ENCODE data around the gene LAMA2. TPM values are rescaled to one million over a fixed set of nuclear protein-coding genes. Genes with fewer than 3 reads are reported as not detected.

The LAMA2 gene
- total RNA-seq, 1 experiment from 2014 or later: 0.02 TPM

DNA sequence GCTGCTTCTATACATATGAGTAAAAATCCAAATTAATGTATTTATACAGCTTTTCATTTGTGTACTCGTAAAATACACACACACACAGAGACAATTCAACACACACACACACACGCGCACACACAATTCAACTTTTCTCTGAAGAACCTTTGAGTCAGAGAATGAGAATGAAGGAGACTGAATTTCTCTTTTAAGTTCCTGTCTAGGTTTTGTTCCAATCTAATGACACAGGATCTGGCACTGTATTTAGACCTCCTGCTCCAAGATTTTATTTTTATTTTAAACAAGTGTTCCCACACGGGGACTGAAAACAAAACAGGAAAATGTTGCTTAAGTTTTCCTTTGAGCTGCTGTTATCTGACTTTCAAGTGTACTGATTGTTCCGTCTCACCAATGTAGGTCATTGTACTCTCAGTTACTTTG, 250.8 kb downstream of the LAMA2 start:
- intact Hi-C loops (cut with micrococcal nuclease; ENCODE audit: unreplicated experiment): loop anchor here (1.0 kb wide), 1 partner anchor 119 kb away; no protein-coding TSS in a partner anchor
- ChIA-PET CTCF (no interaction called here), POLR2A (no interaction called here)
- Mint-ChIP-seq H3K36me3 (ENCODE audit: insufficient read depth, unreplicated experiment) (no peaks in the 10 kb centered on the region), H3K4me1 (ENCODE audit: low read depth, unreplicated experiment) (no peaks in the 10 kb centered on the region), H3K27me3 (ENCODE audit: insufficient read depth, unreplicated experiment) (peaks cover 3% of the 10 kb centered on the region), H3K27ac (ENCODE audit: unreplicated experiment) (no peak overlapping the region), H3K9me3 (ENCODE audit: unreplicated experiment) (no peaks in the 10 kb centered on the region), H3K4me3 (ENCODE audit: unreplicated experiment) (no peak overlapping the region)
- H3K9me3 ChIP-seq: no peaks in the 10 kb centered on the region
- no TSS peak for BruUV-seq (replicated peaks)
- H3K27me3 ChIP-seq (replicated peaks; ENCODE audit: control insufficient read depth, insufficient read depth, low read length): no peaks in the 10 kb centered on the region; the same call in 1 of the 2 replicates
- no peak overlapping the region for H3K4me3 ChIP-seq (ENCODE audit: low read depth, low read length)
- no peaks in the 10 kb centered on the region for H3K4me1 ChIP-seq
- DNase-seq: no peak
- no peaks in the 10 kb centered on the region for H3K36me3 ChIP-seq (ENCODE audit: control insufficient read depth, insufficient read depth, low read length)
- TF ChIP-seq, protein P1, sequence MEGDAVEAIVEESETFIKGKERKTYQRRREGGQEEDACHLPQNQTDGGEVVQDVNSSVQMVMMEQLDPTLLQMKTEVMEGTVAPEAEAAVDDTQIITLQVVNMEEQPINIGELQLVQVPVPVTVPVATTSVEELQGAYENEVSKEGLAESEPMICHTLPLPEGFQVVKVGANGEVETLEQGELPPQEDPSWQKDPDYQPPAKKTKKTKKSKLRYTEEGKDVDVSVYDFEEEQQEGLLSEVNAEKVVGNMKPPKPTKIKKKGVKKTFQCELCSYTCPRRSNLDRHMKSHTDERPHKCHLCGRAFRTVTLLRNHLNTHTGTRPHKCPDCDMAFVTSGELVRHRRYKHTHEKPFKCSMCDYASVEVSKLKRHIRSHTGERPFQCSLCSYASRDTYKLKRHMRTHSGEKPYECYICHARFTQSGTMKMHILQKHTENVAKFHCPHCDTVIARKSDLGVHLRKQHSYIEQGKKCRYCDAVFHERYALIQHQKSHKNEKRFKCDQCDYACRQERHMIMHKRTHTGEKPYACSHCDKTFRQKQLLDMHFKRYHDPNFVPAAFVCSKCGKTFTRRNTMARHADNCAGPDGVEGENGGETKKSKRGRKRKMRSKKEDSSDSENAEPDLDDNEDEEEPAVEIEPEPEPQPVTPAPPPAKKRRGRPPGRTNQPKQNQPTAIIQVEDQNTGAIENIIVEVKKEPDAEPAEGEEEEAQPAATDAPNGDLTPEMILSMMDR (IDR thresholded peaks at IDR 0.05; ENCODE audit: insufficient read depth in 1 of 2, low read depth in 1 of 2, low read length in 1 of 2, severe bottlenecking in 1 of 2, unreplicated experiment in 1 of 2): no peak

DNA sequence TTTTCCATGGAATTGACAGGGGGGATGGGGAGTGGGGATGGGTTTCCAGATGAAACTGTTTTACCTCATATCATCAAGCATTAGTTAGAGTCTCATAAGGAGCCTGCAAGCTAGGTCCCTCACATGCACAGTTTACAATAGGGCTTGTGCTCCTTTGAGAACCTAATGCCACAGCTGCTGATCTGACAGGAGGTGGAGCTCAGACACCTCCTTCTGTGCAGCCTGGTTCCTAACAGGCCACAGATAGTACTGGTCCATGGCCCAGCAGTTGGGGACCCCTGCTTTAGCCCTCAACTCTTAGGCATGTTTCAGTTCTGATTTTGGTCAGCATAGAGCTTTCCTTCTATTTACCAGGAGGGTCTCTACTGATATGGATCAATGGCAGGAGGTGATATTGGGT, 251.6 kb downstream of the LAMA2 start:
- POLR2A ChIA-PET: no interaction called here
- no peaks in the 10 kb centered on the region for H3K4me1 Mint-ChIP-seq (ENCODE audit: low read depth, unreplicated experiment)
- CTCF ChIA-PET: no interaction called here
- intact Hi-C loops (cut with micrococcal nuclease; ENCODE audit: unreplicated experiment): loop anchor here (1.0 kb wide), 1 partner anchor 118 kb away; no protein-coding TSS in a partner anchor
- no TSS peak for BruUV-seq (replicated peaks)
- no peak overlapping the region for H3K27ac Mint-ChIP-seq (ENCODE audit: unreplicated experiment)
- Histone ChIP-seq H3K9me3 (no peaks in the 10 kb centered on the region), H3K4me3 (ENCODE audit: low read depth, low read length) (no peak overlapping the region), H3K27me3 (replicated peaks; ENCODE audit: control insufficient read depth, insufficient read depth, low read length) (no peaks in the 10 kb centered on the region; the same call in 1 of the 2 replicates), H3K36me3 (ENCODE audit: control insufficient read depth, insufficient read depth, low read length) (no peaks in the 10 kb centered on the region), H3K4me1 (no peaks in the 10 kb centered on the region)
- H3K4me3 Mint-ChIP-seq (ENCODE audit: unreplicated experiment): no peak overlapping the region
- no peaks in the 10 kb centered on the region for H3K36me3 Mint-ChIP-seq (ENCODE audit: insufficient read depth, unreplicated experiment)
- H3K9me3 Mint-ChIP-seq (ENCODE audit: unreplicated experiment): no peaks in the 10 kb centered on the region
- H3K27me3 Mint-ChIP-seq (ENCODE audit: insufficient read depth, unreplicated experiment): peaks cover 3% of the 10 kb centered on the region
- no peak for DNase-seq
- TF ChIP-seq, protein P1 (IDR thresholded peaks at IDR 0.05; ENCODE audit: insufficient read depth in 1 of 2, low read depth in 1 of 2, low read length in 1 of 2, severe bottlenecking in 1 of 2, unreplicated experiment in 1 of 2): no peak

DNA sequence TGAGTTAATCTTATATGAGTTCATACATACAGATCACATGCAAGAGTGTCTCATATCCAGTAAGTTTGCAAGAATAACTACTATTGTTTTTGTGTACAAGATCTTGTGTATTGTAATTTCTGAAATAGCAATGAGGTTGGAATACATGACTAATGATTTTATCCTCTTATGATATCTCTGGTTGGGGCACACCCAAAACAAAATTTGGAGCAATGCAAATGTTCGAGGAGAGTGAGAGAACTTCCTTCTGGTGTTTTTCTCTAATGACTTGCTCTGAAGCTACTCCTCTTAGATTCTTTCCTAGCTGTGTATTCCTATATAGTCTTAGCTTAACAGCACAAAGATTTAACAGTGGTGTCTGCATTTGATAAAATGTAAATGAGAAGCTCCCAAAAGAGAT, 252.5 kb downstream of the LAMA2 start:
- CTCF ChIA-PET: no interaction called here
- TF ChIP-seq, protein P1 (IDR thresholded peaks at IDR 0.05; ENCODE audit: insufficient read depth in 1 of 2, low read depth in 1 of 2, low read length in 1 of 2, severe bottlenecking in 1 of 2, unreplicated experiment in 1 of 2): no peak
- BruUV-seq (replicated peaks): no TSS peak

More for the DNA sequence above, 252.5 kb downstream of the LAMA2 start:
- no peak for DNase-seq
- peaks cover under 1% of the 10 kb centered on the region for H3K27me3 Mint-ChIP-seq (ENCODE audit: insufficient read depth, unreplicated experiment)
- H3K36me3 Mint-ChIP-seq (ENCODE audit: insufficient read depth, unreplicated experiment): no peaks in the 10 kb centered on the region
- Histone ChIP-seq H3K27me3 (replicated peaks; ENCODE audit: control insufficient read depth, insufficient read depth, low read length) (no peaks in the 10 kb centered on the region; the same call in 1 of the 2 replicates), H3K36me3 (ENCODE audit: control insufficient read depth, insufficient read depth, low read length) (no peaks in the 10 kb centered on the region), H3K4me3 (ENCODE audit: low read depth, low read length) (no peak overlapping the region), H3K4me1 (no peaks in the 10 kb centered on the region), H3K9me3 (no peaks in the 10 kb centered on the region)
- no peak overlapping the region for H3K27ac Mint-ChIP-seq (ENCODE audit: unreplicated experiment)
- POLR2A ChIA-PET: no interaction called here
- H3K4me1 Mint-ChIP-seq (ENCODE audit: low read depth, unreplicated experiment): no peaks in the 10 kb centered on the region
- H3K9me3 Mint-ChIP-seq (ENCODE audit: unreplicated experiment): no peaks in the 10 kb centered on the region
- intact Hi-C loops (cut with micrococcal nuclease; ENCODE audit: unreplicated experiment): no loop called here
- no peak overlapping the region for H3K4me3 Mint-ChIP-seq (ENCODE audit: unreplicated experiment)
